Esophagus muscularis mucosa (tissue), 4 donors: Measurements from ENCODE around the gene C16orf86.

Experiments
- CTCF ChIP-seq, 3 experiments: fragments of 200-600 bp in 2 of 3; fragments of 450-650 bp in 1 of 3; sonication (generic) in 2 of 3; IDR thresholded peaks; one replicate each; pipeline ENCODE4 v1.5.1; 2017 to 2019; ENCODE audit warnings: antibody characterized with exemption in 3 of 3, mild to moderate bottlenecking in 2 of 3, moderate library complexity in 1 of 3
- EP300 ChIP-seq: sonication (generic); formaldehyde crosslinking; IDR thresholded peaks from one replicate; pipeline ENCODE4 v1.6.1; 2017; ENCODE audit warnings: antibody characterized with exemption
- POLR2A ChIP-seq: fragments of 450-650 bp; IDR thresholded peaks from one replicate; pipeline ENCODE4 v1.6.1; 2017; ENCODE audit warnings: antibody characterized with exemption, moderate library complexity, mild to moderate bottlenecking, low read depth

GRCh38 chr16:67672739-67673662 lies 6.4 kb downstream of the C16orf86 start:
- peak; percentile 51 to 70 (median 60) for TF ChIP-seq CTCF (IDR thresholded peaks at IDR 0.05)
- no peak for TF ChIP-seq POLR2A
- TF ChIP-seq EP300 = no peak
